Neutrophil (primary cell): ENCODE measurements around the gene R3HDM2.

ENCODE experiments used
- H3K27ac ChIP-seq: fragments of 200-600 bp; sonication (generic); 2 replicates; pipeline ENCODE4 v1.5.1; 2016; ENCODE audit warnings: mild to moderate bottlenecking, moderate library complexity
- H3K27me3 ChIP-seq: fragments of 200-600 bp; sonication (generic); 2 replicates; pipeline ENCODE4 v1.6.0; 2016; ENCODE audit warnings: mild to moderate bottlenecking
- H3K36me3 ChIP-seq: fragments of 200-600 bp; sonication (generic); 2 replicates; pipeline ENCODE4 v1.5.1; 2017
- H3K4me1 ChIP-seq, 2 experiments: fragments of 200-600 bp in 1 of 2; sonication (generic) in 1 of 2; 1 replicate in 1 of 2; 2 replicates in 1 of 2; pipeline versions ENCODE4 v1.5.1 to v1.6.1; 2013 to 2016; ENCODE audit warnings: low read depth in 1 of 2, low read length in 1 of 2, mild to moderate bottlenecking in 1 of 2, moderate library complexity in 1 of 2; ENCODE audit not compliant: control insufficient read depth in 1 of 2, insufficient read depth in 1 of 2
- H3K4me3 ChIP-seq, 2 experiments: fragments of 200-600 bp in 1 of 2; sonication (generic) in 1 of 2; 1 replicate in 1 of 2; 2 replicates in 1 of 2; pipeline ENCODE4 v1.5.1; 2013 to 2016; ENCODE audit warnings: low read depth in 1 of 2, low read length in 1 of 2, mild to moderate bottlenecking in 1 of 2, moderate library complexity in 1 of 2
- H3K9me3 ChIP-seq: fragments of 200-600 bp; sonication (generic); 2 replicates; pipeline ENCODE4 v1.5.1; 2016
- CTCF ChIP-seq: fragments of 200-600 bp; sonication (generic); IDR thresholded peaks from 2 replicates; pipeline ENCODE4 v1.5.1; 2016; ENCODE audit warnings: antibody characterized with exemption

R3HDM2 gene

GRCh38 chr12:57476162-57476992, 45.5 kb upstream of the R3HDM2 start:
- TF ChIP-seq CTCF = peak; percentile 69
- Histone ChIP-seq H3K27me3 (no peaks in the 10 kb centered on the region), H3K4me3 (peak overlapping the region; percentile 97 to 100), H3K27ac (peak overlapping the region; percentile 99), H3K4me1 (peaks cover 79 to 91% of the 10 kb centered on the region in 2 experiments), H3K36me3 (peaks cover 54% of the 10 kb centered on the region), H3K9me3 (no peaks in the 10 kb centered on the region)

GRCh38 chr12:57475271-57476161, 44.7 kb upstream of the R3HDM2 start:
- peaks cover 63% of the 10 kb centered on the region for H3K36me3 ChIP-seq
- H3K27ac ChIP-seq = peak overlapping the region; percentile 99
- no peak for TF ChIP-seq CTCF
- peak overlapping the region; percentile 97 to 100 for H3K4me3 ChIP-seq
- peaks cover 79 to 91% of the 10 kb centered on the region in 2 experiments for H3K4me1 ChIP-seq
- H3K27me3 ChIP-seq = no peaks in the 10 kb centered on the region
- no peaks in the 10 kb centered on the region for H3K9me3 ChIP-seq

- peaks cover 69% of the 10 kb centered on the region for H3K36me3 ChIP-seq
- peaks cover 79 to 91% of the 10 kb centered on the region in 2 experiments for H3K4me1 ChIP-seq
- TF ChIP-seq CTCF = no peak
- peak overlapping the region; percentile 97 to 100 for H3K4me3 ChIP-seq
- H3K27me3 ChIP-seq = no peaks in the 10 kb centered on the region
- peak overlapping the region; percentile 99 for H3K27ac ChIP-seq
- H3K9me3 ChIP-seq = no peaks in the 10 kb centered on the region
These were observed 44.0 kb upstream of the R3HDM2 start for GRCh38 chr12:57474862-57475261.

GRCh38 chr12:57474430-57474829, 43.6 kb upstream of the R3HDM2 start:
- peak overlapping the region; percentile 97 to 100 for H3K4me3 ChIP-seq
- H3K9me3 ChIP-seq = no peaks in the 10 kb centered on the region
- H3K27me3 ChIP-seq = no peaks in the 10 kb centered on the region
- TF ChIP-seq CTCF = no peak
- H3K27ac ChIP-seq = peak overlapping the region; percentile 99
- peaks cover 79 to 91% of the 10 kb centered on the region in 2 experiments for H3K4me1 ChIP-seq
- H3K36me3 ChIP-seq = peaks cover 73% of the 10 kb centered on the region

GRCh38 chr12:57473886-57474285, 43.0 kb upstream of the R3HDM2 start:
- H3K36me3 ChIP-seq = peaks cover 79% of the 10 kb centered on the region
- no peaks in the 10 kb centered on the region for H3K9me3 ChIP-seq
- TF ChIP-seq CTCF = no peak
- peak overlapping the region; percentile 97 to 100 for H3K4me3 ChIP-seq
- no peaks in the 10 kb centered on the region for H3K27me3 ChIP-seq
- peaks cover 79 to 91% of the 10 kb centered on the region in 2 experiments for H3K4me1 ChIP-seq
- peak overlapping the region; percentile 99 for H3K27ac ChIP-seq
